Common myeloid progenitor, CD34-positive (primary cell): ENCODE data around the gene KCNC1.

ENCODE experiments used
- CTCF ChIA-PET: fragments of 350-600 bp; sonication (Branson Sonifier 250); formaldehyde crosslinking; loops from one replicate; lab custom pipeline; 2021; ENCODE audit warnings: antibody characterized with exemption; lab: Charles Lee
- POLR2A ChIA-PET: fragments of 350-600 bp; sonication (Branson Sonifier 250); formaldehyde crosslinking; loops from one replicate; lab custom pipeline; 2021; ENCODE audit warnings: antibody characterized with exemption; lab: Charles Lee
- DNase-seq, 3 donors: peaks; one replicate each; pipeline versions ENCODE4 v3.0.0 to v3.0.0-alpha.2; 2013
- H3K27ac ChIP-seq, 2 experiments: 1 replicate in 1 of 2; 2 replicates in 1 of 2; pipeline ENCODE4 v1.7.0; 2013; ENCODE audit warnings: inconsistent platforms in 2 of 2, low read length in 2 of 2, mild to moderate bottlenecking in 2 of 2, low read depth in 1 of 2, moderate library complexity in 1 of 2; ENCODE audit not compliant: severe bottlenecking in 2 of 2, insufficient read depth in 1 of 2, poor library complexity in 1 of 2
- H3K27me3 ChIP-seq, 5 experiments: replicated peaks in 2 of 5; 1 replicate in 3 of 5; 2 replicates in 2 of 5; pipeline versions ENCODE4 v1.6.1 to v1.7.0; 2013; ENCODE audit warnings: low read length in 4 of 5, mild to moderate bottlenecking in 2 of 5, moderate library complexity in 2 of 5, inconsistent platforms in 1 of 5; ENCODE audit not compliant: insufficient read depth in 5 of 5, control insufficient read depth in 4 of 5
- H3K36me3 ChIP-seq, 4 experiments: 1 replicate in 2 of 4; 2 replicates in 2 of 4; pipeline versions ENCODE4 v1.6.1 to v1.7.0; 2013; ENCODE audit warnings: low read length in 3 of 4, control low read depth in 1 of 4, mild to moderate bottlenecking in 1 of 4; ENCODE audit not compliant: control insufficient read depth in 4 of 4, insufficient read depth in 4 of 4
- H3K4me1 ChIP-seq, 4 experiments: 1 replicate in 3 of 4; 2 replicates in 1 of 4; pipeline versions ENCODE4 v1.6.1 to v1.7.1; 2013; ENCODE audit warnings: low read length in 3 of 4, mild to moderate bottlenecking in 3 of 4, control low read depth in 1 of 4, inconsistent platforms in 1 of 4, moderate library complexity in 1 of 4; ENCODE audit not compliant: control insufficient read depth in 4 of 4, insufficient read depth in 4 of 4; ENCODE audit errors: control extremely low read depth in 1 of 4
- H3K4me3 ChIP-seq, 7 experiments: 1 replicate in 4 of 7; 2 replicates in 3 of 7; pipeline versions ENCODE4 v1.5.1 to v1.7.0; 2013; ENCODE audit warnings: mild to moderate bottlenecking in 7 of 7, low read length in 6 of 7, moderate library complexity in 6 of 7, inconsistent platforms in 2 of 7, low read depth in 2 of 7, control low read depth in 1 of 7; ENCODE audit not compliant: insufficient read depth in 4 of 7, control insufficient read depth in 1 of 7; ENCODE audit errors: extremely low read depth in 1 of 7
- H3K9me3 ChIP-seq, 5 experiments: 1 replicate in 4 of 5; 2 replicates in 1 of 5; pipeline versions ENCODE4 v1.6.1 to v1.7.1; 2013; ENCODE audit warnings: low read length in 4 of 5, mild to moderate bottlenecking in 2 of 5, inconsistent platforms in 1 of 5, low read depth in 1 of 5, moderate library complexity in 1 of 5; ENCODE audit not compliant: control insufficient read depth in 4 of 5, insufficient read depth in 2 of 5; ENCODE audit errors: control extremely low read depth in 1 of 5
- WGBS: methylation state at CpG from one replicate; pipeline ENCODE4 v1.1.5; 2013; ENCODE audit not compliant: insufficient coverage; 5-methylcytosine and 5-hydroxymethylcytosine counted together

KCNC1 gene

GRCh38 chr11:17748044-17748443 lies 13.5 kb downstream of the KCNC1 start:
- WGBS = 88% methylated on average over 8 of the region's 8 CpGs
- H3K27ac ChIP-seq = no peak overlapping the region
- H3K27me3 ChIP-seq = peaks cover 0 to 37% (median 2%) of the 10 kb centered on the region in 5 experiments
- CTCF ChIA-PET = no interaction called here
- DNase-seq = no peak
- H3K36me3 ChIP-seq = no peaks in the 10 kb centered on the region
- POLR2A ChIA-PET = no interaction called here
- H3K9me3 ChIP-seq = no peaks in the 10 kb centered on the region
- no peaks in the 10 kb centered on the region for H3K4me1 ChIP-seq
- H3K4me3 ChIP-seq = no peak overlapping the region

GRCh38 chr11:17748761-17749721 lies 14.5 kb downstream of the KCNC1 start:
- POLR2A ChIA-PET = no interaction called here
- 85% methylated on average over 13 of the region's 19 CpGs for WGBS
- DNase-seq = no peak
- Histone ChIP-seq H3K36me3 (no peaks in the 10 kb centered on the region), H3K4me3 (no peak overlapping the region), H3K27me3 (peaks cover 0 to 33% (median 2%) of the 10 kb centered on the region in 5 experiments), H3K27ac (no peak overlapping the region), H3K4me1 (no peaks in the 10 kb centered on the region), H3K9me3 (no peaks in the 10 kb centered on the region)
- CTCF ChIA-PET = no interaction called here

- POLR2A ChIA-PET = no interaction called here
Measured at GRCh38 chr11:17750013-17750800, 15.6 kb downstream of the KCNC1 start.

GRCh38 chr11:17750801-17751165 lies 16.2 kb downstream of the KCNC1 start:
- CTCF ChIA-PET = no interaction called here
- POLR2A ChIA-PET = no interaction called here

More at GRCh38 chr11:17750013-17750800, 15.6 kb downstream of the KCNC1 start:
- WGBS = 72% methylated on average over 9 of the region's 13 CpGs
- Histone ChIP-seq H3K36me3 (no peaks in the 10 kb centered on the region), H3K27me3 (peaks cover 0 to 30% (median 2%) of the 10 kb centered on the region in 5 experiments), H3K4me3 (no peak overlapping the region), H3K4me1 (no peaks in the 10 kb centered on the region), H3K27ac (no peak overlapping the region), H3K9me3 (no peaks in the 10 kb centered on the region)
- no peak for DNase-seq
- CTCF ChIA-PET = no interaction called here

GRCh38 chr11:17751558-17751957 lies 17.0 kb downstream of the KCNC1 start:
- CTCF ChIA-PET = interaction anchor here (0.7 kb wide), 1 partner anchor 68 kb away, joined by 3 read pairs; no protein-coding TSS in a partner anchor
- POLR2A ChIA-PET = no interaction called here
- WGBS = 29% methylated on average over 2 of the region's 2 CpGs

More at GRCh38 chr11:17750801-17751165, 16.2 kb downstream of the KCNC1 start:
- H3K4me1 ChIP-seq = no peaks in the 10 kb centered on the region
- H3K9me3 ChIP-seq = no peaks in the 10 kb centered on the region
- peaks cover 0 to 30% (median 2%) of the 10 kb centered on the region in 5 experiments for H3K27me3 ChIP-seq
- no peaks in the 10 kb centered on the region for H3K36me3 ChIP-seq
- DNase-seq = no peak
- WGBS = 75% methylated on average over 2 of the region's 2 CpGs
- H3K4me3 ChIP-seq = no peak overlapping the region
- no peak overlapping the region for H3K27ac ChIP-seq

GRCh38 chr11:17752144-17752543 lies 17.6 kb downstream of the KCNC1 start:
- Histone ChIP-seq H3K4me1 (no peaks in the 10 kb centered on the region), H3K27ac (no peak overlapping the region), H3K4me3 (no peak overlapping the region), H3K36me3 (no peaks in the 10 kb centered on the region), H3K9me3 (no peaks in the 10 kb centered on the region), H3K27me3 (peaks cover 0 to 32% (median 2%) of the 10 kb centered on the region in 5 experiments)
- WGBS = 87% methylated on average over 6 of the region's 7 CpGs
- DNase-seq = no peak
- ChIA-PET POLR2A (no interaction called here), CTCF (interaction anchor here (0.7 to 1.4 kb wide), 2 partner anchors 67 to 227 kb away, joined by 3 read pairs; no protein-coding TSS in a partner anchor)

More at GRCh38 chr11:17751558-17751957, 17.0 kb downstream of the KCNC1 start:
- Histone ChIP-seq H3K36me3 (no peaks in the 10 kb centered on the region), H3K27ac (no peak overlapping the region), H3K4me3 (no peak overlapping the region), H3K27me3 (peaks cover 0 to 33% (median 2%) of the 10 kb centered on the region in 5 experiments), H3K4me1 (no peaks in the 10 kb centered on the region), H3K9me3 (no peaks in the 10 kb centered on the region)
- DNase-seq = no peak
